Activated CD4-positive, alpha-beta T cell treated with anti-CD3 and anti-CD28 coated beads, Interleukin-2, amount 50 U/mL, for 4 hours (primary cell): ENCODE results near the gene ZNF836.

Experiments used
- DNase-seq, 2 experiments: peaks; one replicate each; pipeline ENCODE4 v3.0.0-alpha.2; 2020

The ZNF836 gene

DNA sequence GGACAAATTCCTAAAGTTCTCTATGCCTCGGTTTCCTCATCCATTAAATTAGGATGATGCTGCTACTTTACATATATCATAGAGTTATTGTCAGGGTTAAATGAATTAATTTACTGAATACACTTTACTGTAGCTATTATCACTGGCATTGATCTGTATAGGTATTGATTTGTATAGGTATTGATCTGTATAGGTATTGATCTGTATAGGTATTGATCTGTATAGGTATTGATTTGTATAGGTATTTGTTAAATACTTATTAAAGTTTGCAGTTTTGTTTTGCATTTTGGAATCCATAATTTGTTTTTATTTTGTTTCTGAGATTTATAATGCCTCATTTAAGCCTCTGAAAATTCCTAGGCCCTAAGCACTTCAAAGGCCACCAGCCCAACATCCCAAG lies 16.0 kb upstream of the ZNF836 start:
- DNase-seq = no peak

DNA sequence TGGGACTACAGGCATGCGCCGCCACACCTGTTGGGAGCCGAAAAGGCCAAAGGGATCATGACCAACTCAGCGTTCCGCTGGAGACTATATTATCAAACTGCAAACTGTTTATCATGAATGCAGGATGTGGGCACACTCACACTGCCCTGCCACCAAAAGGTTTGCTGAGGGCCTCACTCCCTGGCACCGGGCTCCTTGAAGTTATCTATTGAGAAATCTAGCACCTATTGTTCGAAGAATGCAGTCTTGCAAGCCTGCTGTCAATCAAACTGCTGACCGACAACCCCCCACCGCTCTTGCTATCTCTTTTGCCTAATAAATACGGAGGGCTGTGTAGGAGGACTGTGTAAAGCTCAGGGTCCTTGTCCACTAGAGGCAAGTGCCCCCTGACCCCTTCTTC lies 5.2 kb upstream of the ZNF836 start:
- no peak for DNase-seq

DNA sequence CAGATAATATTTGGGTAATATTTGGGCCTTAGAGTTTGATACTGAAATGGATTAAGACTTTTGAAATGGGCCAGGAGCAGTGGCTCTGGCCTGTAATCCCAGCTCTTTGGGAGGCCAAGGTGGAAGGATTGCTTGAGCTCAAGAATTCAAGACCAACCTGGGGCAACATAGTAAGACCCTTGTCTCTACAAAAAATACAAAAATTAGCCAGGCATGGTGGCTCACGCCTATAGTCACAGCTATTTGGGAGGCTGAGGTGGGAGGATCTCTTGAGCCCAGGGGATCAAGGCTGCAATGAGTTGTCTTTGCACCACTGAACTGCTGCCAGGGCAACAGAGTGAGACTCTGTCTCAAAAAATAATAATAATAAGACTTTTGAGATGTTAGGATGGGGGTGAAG lies 926 bp upstream of the ZNF836 start:
- no peak for DNase-seq

DNA sequence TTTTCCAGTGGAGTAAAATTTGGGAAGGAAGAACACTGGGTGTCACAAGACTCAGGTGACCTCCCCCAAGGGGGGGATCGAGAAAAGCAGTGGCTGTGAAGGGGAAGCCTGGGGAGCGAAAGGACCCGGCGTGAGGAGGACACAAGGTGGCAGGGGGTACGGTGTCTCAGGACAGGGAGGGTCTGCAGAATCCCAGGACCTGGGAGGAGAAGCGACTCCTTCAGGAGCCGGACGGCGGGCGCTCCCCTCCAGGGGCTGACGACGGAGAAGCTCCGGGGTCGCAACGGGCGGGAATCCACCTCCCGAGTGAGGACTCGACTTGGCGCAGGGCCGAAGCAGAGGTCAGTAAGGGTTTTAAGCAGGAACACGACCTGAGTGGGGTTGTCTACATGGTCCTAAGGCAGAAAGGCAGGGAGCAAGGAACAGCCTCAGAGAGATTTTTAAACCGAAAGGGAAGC lies 529 bp downstream of the ZNF836 start:
- no peak for DNase-seq

DNA sequence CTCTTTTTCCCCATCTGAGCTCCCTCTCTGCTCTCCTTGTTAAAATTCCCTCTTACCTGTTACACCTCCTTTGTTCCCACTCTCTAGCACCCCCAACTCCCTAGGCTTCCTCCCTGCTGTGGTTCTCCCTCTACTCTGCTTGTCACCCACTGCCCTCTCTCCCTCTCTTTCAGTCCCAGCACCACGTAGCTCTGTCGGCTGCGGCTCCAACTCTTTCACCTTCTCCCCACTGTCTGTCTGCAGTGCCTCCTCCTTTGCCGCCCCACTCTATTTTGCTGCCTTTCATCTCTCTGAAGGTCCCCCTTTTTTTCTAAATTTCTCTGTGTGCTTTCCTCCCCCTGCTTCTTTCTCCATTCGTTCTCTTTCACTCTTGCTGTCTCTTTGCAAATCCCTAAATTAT lies 1.1 kb downstream of the ZNF836 start:
- DNase-seq = no peak

DNA sequence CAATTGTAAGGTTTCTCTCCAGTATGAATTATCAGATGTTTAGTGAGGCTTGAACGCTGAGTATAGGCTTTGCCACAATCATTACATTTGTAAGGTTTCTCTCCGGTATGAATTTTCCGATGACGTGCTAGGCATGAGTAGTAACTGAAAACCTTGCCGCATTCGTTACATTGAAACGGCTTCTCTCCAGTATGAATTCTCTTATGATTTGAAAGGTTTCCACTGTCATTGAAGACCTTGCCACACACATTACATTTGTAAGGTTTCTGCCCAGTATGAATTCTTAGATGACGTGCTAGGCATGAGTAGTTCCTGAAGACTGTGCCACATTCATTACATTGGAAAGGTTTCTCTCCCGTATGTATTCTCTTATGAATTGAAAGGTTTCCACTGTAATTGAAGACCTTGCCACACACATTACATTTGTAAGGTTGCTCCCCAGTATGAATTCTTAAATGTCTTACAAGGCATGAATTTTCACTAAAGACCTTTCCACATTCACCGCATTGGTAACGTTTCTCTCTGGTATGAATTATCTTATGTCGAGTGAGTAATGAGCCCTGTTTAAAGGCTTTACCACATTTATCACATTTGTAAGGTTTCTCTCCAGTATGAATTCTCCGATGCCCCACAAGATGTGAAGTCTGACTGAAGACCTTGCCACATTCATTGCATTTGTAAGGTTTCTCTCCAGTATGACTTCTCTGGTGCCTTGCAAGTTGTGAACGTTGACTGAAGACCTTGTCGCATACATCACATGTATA lies 15.6 kb downstream of the ZNF836 start:
- DNase-seq = no peak

DNA sequence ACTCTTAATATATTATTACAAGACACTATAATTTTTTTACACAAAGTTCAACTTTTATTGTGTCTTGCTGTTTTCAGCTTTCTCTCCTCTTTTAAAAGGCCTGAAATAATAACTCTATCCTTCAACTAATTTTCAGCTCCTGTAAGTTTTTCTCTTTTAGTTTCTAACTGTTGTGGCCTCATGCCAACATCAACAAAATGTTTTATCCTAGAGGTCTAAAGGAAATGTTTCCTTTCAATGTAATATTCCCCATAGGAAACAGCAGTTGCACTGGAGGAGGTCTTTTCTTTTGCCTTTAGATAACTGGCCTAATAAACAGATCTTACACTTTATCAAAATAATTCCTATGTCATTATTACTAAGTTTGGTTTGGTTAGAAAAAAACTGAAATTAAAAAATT lies 23.2 kb downstream of the ZNF836 start:
- DNase-seq = no peak

DNA sequence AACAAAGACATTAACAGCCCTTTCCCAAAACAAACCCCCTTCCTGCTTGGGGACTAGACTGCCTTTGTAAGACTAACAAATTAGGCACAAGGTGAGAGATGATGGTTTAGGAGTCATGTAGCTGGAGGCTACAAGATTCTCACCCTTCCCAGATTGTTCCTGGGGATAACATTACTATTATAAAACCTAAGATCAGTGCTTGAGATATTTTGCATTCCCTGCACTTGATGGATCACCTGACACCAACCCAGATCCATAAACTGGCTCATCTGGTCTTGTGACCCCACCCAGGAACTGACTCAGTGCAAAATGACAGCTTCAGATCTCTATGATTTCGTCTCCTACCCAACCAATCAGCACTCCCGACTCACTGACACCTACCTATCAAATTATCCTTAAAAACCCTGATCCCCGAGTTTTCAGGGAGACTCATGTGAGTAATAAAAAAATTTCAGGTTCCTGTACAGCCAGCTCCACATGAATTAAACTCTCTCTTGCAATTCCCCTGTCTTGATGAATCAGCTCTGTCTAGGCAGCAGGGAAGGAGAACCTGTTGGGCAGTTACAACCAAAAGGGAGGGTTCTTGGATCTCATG lies 29.3 kb downstream of the ZNF836 start:
- DNase-seq = no peak

DNA sequence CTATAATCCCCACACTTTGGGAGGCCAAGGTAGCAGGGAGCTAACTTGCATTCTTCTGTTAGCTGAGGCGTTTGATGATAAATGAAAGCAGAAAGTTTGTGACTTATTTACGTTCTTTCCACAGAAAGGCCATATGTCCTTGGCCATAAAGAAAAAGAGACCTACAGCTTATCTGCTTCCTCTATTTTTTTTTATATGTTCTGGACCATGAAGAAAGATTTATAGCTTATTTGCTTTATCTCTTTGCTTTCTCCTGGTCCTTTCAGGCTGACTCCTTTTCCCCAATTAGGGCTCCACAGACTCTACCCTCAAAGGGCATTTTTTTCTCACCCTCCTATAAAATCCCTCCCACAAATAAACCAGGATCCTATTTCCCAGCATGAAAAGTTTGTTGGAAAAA lies 30.2 kb downstream of the ZNF836 start:
- no peak for DNase-seq

DNA sequence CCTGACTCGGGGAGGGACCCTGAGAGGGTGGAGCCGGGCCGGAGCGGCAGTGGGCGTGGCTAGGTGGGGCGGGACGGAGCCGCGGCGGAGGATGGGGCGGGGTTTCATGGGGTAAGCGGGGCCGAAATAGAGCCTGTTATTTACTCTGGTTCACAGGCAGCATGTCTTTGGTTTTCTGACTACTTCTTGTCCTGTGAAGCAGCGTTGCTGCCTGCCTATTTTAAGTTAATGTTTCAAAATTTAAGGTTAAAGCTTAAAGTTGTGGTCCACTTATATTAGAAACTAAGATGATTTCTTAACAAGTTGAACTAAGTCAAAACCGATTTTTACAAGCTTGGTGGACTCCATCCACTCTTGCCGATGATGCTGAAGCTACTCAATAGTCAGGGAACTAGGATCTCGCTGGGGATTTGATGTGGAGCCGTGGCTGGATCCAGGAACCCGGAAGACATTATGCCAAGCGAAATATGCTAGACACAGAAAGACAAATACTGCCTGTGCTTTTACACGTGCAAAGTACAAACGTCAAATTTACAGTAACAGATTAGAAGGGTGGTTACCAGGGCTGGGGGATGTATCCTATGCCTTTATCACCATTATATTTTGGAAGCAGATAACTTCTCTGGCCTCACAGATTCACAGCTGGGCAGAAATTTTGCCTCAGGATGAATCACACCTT lies 31.2 kb downstream of the ZNF836 start:
- peak; percentile 97 to 98 for DNase-seq

DNA sequence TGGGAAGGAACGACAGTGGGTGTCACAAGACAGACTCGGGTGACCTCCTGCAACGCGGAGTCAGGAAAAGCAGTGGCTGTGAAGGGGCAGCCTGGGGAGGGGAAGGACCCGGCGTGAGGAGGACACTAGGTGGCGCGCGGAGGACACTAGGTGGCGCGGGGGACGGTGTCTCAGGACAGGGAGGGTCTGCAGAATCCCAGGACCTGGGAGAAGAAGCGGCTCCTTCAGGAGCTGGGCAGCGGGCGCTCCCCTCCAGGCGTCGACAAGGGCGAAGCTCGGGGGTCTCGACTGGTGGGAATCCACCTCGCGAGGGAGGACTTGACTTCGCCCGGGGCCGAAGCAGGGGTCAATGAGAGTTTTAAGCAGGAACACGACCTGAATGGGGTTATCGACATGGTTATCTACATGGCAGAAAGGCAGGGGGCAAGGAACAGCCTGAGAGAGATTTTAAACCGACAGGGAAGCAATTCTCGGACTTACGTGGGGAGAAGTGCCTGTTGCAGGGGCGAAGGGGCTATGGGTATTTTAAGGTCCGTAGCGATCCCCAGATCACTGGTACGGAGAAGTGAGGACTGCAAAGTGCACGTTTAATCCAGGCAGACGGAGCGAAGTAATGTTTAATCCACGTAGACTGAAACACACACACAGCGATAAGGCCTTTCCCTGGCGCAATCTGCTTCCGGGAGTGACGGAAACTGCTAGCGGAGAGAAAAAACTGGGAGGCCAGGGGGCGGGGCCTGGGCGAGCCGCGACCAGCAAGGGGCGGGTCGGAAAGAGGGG lies 32.0 kb downstream of the ZNF836 start, which contains the start of gene ZNF616:
TSS of gene ZNF616 (minus strand) at position 687 of the 780 bp plus-strand sequence. CDS start 9,426 bp downstream, outside the sequence.
- DNase-seq = peak; percentile 73

DNA sequence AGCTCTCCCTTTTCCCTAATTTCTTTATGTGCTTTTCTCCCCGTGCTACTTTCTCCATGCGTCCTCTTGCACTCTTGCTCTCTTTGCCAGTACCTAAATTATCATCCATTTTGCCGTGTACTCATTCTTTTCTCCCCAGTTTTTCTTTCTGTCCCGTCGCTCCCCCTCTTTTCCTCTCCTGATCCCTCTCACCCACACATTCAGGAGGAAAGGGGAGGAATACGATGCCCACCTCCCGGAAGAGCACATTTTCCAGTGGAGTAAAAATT lies 32.5 kb downstream of the ZNF836 start:
- DNase-seq = no peak

DNA sequence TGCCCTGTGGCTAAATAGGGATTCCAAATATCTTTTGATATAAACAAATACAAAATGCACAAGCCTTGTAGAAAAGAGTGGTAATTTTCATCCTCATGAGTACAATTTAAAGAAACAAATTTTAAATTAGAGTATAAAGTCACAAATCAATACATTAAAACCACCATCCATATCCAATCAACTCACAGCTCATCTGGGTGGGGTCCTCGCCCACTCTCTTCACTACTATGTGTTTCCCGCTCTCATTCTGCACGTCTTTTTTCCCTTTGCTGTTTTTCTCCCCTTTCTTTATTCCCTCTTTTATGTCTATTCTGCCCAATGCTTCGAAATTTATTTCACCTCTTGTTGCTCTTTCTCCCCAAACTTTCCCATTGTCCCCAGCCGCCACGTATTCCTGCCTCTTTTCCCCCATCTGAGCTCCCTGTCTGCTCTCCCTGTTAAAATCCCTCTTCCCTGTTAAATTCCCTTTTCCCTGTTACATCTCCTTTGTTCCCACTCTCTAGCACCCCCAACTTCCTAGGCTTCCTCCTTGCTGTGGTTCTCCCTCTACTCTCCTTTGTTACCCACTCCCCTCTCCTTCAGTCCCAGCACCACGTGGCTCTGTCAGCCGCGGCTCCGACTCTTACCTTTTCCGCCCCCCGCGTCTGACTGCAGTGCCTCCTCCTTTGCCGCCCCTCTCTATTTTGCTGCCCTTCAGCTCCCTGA lies 33.0 kb downstream of the ZNF836 start:
- no peak for DNase-seq

DNA sequence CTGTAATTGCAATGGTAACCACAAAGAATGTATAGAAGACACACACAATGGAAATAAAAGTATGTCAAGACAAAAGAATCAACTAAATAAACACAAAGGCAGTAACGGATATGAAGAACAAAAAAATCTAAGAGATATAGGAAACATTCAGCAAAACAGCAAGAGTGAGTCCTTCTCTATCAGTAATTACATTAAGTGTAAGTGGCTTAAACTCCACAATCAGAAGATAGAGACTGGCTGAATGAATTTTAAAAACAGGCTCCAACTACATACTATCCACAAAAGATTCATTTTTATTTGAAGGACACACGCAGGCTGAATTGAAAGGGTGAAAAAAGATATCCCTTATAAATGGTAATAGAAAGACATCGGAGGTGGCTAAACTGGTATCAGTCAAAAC lies 51.1 kb downstream of the ZNF836 start:
- no peak for DNase-seq

DNA sequence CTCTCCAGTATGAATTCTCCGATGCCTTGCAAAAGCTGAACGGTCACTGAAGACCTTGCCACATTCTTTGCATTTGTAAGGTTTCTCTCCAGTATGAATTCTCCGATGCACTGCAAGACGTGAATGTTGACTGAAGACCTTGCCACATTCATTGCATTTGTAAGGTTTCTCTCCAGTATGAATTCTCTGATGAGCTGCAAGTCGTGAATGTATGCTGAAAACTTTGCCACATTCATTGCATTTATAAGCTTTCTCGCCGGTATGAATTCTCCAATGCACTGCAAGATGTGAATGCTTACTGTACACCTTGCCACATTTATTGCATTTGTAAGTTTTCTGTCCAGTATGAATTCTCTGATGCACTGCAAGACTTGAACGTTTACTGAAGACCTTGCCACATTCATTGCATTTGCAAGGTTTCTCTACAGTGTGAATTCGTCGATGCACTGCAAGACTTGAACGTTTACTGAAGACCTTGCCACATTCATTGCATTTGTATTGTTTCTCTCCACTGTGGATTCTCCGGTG lies 55.8 kb downstream of the ZNF836 start:
- DNase-seq = no peak

DNA sequence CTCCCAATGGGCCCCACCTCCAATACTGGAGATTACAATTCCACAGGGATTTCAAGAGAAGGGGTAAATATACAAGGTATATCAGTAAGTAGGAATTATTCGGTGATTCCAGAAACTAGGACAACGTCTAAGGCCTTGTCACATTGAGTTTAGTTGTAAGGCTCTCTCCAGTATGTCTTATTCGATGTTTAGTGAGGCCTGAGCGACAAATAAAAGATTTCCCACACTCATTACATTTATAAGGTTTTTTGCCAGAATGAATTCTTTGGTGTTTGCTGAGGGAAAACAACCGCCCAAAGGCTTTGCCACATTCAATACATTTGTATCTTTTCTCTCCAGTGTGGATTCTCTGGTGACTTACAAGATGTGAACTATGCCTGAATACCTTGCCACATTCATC lies 56.7 kb downstream of the ZNF836 start:
- DNase-seq = no peak

DNA sequence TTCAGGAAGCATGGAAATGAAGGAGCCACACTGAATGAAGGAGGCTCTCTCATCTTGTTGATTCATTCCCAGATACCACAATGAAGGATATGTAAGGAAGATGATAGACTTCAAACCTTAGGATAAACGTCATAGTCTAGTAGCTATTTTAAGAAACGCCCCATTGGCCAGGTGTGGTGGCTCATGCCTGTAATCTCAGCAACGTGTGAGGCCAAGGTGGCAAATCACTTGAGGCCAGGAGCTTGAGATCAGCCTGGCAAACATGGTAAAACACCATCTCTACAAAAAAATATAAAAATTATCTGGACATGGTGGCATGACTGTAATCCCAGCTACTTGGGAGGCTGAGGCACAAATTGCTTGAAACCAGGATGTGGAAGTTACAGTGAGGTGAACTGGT lies 58.8 kb downstream of the ZNF836 start:
- DNase-seq = no peak

DNA sequence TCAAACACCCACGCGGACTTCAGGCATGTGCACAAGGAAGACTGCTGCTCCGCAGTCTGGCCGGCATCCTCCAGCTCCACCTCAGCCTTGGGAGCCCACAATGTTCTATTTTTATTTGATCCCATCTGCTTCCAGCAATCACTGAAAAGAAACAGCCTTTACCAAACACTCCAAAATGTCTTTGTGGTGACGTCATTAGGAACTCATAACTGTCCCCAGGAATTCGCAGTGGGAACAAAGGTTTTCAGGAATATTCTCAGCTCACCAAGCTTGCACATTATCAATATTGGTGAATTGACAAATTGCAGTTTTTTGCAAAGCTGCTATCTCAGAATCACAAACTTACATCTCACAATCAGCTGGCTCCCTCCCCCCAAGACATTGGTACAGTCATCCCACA lies 60.6 kb downstream of the ZNF836 start:
- no peak for DNase-seq
